GM21717 (cell line): ENCODE data around the gene CUTA.
"Not testable (repeated sequence)": the region's sequence is repeated elsewhere in the genome, so short reads cannot be mapped to it uniquely, and the experiment has no call there.

Experiments
- ATAC-seq: cut with Tn5 transposase; IDR thresholded peaks from one replicate; pipeline ENCODE4 v1.9.1; 2021; ENCODE audit warnings: mild to moderate bottlenecking, moderate library complexity; ENCODE audit not compliant: unreplicated experiment

The CUTA gene

DNA sequence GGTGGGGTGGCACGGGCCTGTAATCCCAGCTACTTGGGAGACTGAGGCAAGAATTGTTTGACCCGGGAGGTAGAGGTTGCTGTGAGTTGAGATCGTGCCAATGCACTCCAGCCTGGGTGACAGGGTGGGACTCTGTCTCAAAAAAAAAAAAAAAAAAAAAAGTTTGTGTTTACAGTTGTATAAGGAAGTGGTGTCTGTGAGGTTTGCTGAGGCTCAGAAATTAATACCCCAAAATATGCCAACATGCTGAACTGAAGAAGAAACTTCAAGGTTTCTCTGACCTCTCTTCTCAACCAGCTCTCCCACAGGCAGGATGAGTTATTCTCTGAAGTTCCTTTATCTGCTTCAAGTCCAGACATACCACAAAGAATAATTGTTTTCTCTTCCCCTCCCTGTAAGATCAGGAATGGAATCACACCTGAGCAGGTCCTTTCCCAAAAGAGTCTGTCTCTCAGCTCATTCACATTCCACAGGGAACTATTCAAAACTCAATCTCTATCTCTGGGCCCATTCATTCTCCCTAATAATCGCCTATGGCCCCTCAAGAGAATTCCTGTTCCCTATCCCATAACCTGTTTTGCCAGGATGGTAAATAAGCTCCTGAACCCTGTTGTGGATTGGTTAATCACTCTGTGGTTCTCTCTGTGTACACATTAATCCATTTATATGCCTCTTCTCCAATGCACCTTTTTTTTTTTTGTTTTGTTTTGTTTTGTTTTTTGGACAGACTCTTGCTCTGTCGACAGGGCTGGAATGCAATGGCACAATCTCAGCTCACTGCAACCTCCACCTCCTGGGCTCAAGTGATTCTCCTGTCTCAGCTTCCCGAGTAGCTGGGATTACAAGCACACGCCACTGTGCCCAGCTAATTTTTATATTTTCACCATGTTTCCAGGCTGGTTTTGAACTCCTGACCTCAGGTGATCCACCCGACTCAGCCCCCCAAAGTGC is 43.7 kb downstream of the CUTA start:
- no peak for ATAC-seq

DNA sequence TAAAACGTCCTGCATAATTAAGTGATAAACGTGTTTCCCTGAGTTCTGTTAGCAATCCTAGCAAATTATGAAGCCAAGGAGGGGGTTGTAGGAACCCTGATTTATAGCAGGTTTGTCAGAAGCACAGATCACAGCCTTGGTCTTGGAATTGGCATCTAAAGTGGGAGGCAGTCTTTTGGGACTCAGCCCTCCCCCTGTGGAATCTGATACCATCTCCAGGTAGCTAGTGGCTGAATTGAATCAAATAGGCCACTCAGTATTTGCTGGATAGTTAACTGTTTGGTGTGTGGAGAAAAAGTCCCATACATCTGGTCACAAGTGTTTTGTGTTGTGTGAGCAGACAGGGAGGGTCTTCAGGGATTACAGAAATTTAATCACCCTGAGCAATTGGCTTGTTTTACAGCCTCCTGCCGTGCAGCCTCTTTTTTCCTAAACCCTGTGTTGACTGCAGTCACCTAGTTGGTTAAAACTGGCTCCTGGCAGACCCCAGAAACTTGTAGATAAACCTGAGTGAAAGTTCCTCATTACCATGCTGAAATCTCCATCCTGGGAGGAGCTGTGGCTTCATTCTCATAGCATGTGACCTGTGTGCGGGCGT is 45.3 kb downstream of the CUTA start:
- ATAC-seq = no peak

DNA sequence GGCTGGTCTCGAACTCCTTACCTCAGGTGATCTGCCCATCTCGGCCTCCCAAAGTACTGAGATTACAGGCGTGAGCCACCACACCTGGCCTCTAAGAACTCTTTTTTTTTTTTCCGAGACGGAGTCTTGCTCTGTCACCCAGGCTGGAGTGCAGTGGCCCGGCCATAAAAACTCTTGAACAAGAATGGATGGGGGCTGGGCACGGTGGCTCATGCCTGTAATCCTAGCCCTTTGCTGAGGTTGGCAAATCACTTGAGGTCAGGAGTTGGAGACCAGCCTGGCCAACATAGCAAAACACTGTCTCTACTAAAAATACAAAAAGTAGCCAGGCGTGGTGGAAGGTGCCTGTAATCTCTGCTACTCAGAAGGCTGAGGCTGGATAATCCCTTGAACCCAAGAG is 46.0 kb downstream of the CUTA start:
- not testable (repeated sequence) for ATAC-seq

DNA sequence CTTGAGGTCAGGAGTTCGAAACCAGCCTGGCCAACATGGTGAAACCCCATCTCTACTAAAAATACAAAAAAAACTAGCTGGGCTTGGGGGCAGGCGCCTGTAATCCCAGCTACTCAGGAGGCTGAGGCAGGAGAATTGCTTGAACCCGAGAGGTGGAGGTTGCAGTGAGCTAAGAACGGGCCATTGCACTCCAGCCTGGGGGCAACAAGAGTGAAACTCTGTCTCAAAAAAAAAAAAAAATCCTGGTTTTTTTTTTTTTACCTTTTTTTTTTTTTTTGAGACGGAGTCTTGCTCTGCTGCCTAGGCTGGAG is 50.2 kb downstream of the CUTA start:
- not testable (repeated sequence) for ATAC-seq

DNA sequence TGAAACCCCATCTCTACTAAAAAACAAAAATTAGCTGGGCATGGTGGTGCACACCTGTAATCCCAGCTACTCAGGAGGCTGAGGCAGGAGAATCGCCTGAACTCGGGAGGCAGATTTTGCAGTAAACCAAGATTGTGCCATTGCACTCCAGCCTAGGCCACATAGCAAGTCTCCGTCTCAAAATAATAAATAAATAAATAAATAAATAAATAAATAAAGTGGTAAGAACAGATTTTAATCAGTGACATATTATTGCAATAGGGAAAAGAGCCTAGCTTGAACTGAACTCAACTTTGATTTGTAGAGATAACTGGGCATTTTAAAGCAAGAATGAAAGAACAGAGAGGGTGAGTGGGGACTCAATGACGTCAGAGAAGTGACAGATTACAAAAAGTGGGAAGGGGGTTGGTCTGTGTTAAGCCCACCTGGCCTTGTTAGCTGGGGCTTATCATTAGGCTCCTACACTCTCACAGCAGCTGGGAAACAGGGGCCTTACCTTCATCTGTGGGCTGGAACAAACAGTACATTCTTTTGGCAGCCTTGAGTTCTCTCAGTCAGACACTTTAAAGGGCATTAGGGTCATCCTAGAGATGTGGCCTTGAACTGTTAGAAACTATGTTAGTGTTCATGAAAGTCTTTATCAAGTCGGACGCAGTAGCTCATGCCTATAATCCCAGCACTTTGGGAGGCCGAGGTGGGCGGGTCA is 50.7 kb downstream of the CUTA start:
- no peak for ATAC-seq
